Astrocyte of the cerebellum (primary cell): ENCODE results near the gene ASCC2.

Experiments used
- DNase-seq: peaks from one replicate; pipeline ENCODE4 v3.0.0-alpha.2; 2011; ENCODE audit warnings: low read depth
- H3K4me3 ChIP-seq: 2 replicates; pipeline ENCODE4 v1.5.1; 2011; ENCODE audit warnings: mild to moderate bottlenecking, low read depth, low read length, moderate library complexity
- CTCF ChIP-seq: IDR thresholded peaks from 2 replicates; pipeline ENCODE4 v1.5.1; 2012; ENCODE audit warnings: low read length, low read depth, moderate library complexity, mild to moderate bottlenecking; ENCODE audit errors: missing control alignments
- in situ Hi-C: cut with HindIII; loops from 2 replicates; pipeline ENCODE4 v1.10.0; 2017; ENCODE audit warnings: low sequenced_read_pairs

Gene ASCC2

GRCh38 chr22:29765905-29766631 lies 72.0 kb downstream of the ASCC2 start:
- in situ Hi-C loops: no loop called here
- DNase-seq: no peak
- TF ChIP-seq CTCF: no peak
- H3K4me3 ChIP-seq: peak overlapping the region; percentile 100

GRCh38 chr22:29762263-29762662 lies 75.8 kb downstream of the ASCC2 start:
- no peak for DNase-seq
- no peak overlapping the region for H3K4me3 ChIP-seq
- in situ Hi-C loops: no loop called here
- TF ChIP-seq CTCF: no peak

GRCh38 chr22:29758959-29759358 lies 79.1 kb downstream of the ASCC2 start:
- H3K4me3 ChIP-seq: no peak overlapping the region
- TF ChIP-seq CTCF: no peak
- in situ Hi-C loops: no loop called here
- no peak for DNase-seq

GRCh38 chr22:29758068-29758622 lies 79.9 kb downstream of the ASCC2 start:
- in situ Hi-C loops: no loop called here

GRCh38 chr22:29757096-29757495 lies 81.0 kb downstream of the ASCC2 start:
- TF ChIP-seq CTCF: no peak
- in situ Hi-C loops: no loop called here

More at GRCh38 chr22:29758068-29758622, 79.9 kb downstream of the ASCC2 start:
- H3K4me3 ChIP-seq: no peak overlapping the region
- no peak for TF ChIP-seq CTCF
- no peak for DNase-seq

GRCh38 chr22:29756341-29756740 lies 81.7 kb downstream of the ASCC2 start:
- in situ Hi-C loops: no loop called here
- H3K4me3 ChIP-seq: no peak overlapping the region
- DNase-seq: no peak
- TF ChIP-seq CTCF: no peak

More at GRCh38 chr22:29757096-29757495, 81.0 kb downstream of the ASCC2 start:
- no peak for DNase-seq
- H3K4me3 ChIP-seq: no peak overlapping the region
